HEK293T (cell line): ENCODE data around the gene DHRS4.
"Not testable (repeated sequence)": the region's sequence is repeated elsewhere in the genome, so short reads cannot be mapped to it uniquely, and the experiment has no call there.

Source experiments
- LEF1 ChIP-seq: fragments of 450-650 bp; IDR thresholded peaks from 2 replicates; pipeline ENCODE4 v1.6.1; 2017; ENCODE audit warnings: mild to moderate bottlenecking, borderline replicate concordance
- NFRKB ChIP-seq: fragments of 450-650 bp; IDR thresholded peaks from 2 replicates; pipeline ENCODE4 v1.6.1; 2016; ENCODE audit warnings: mild to moderate bottlenecking, moderate library complexity
- SP1 ChIP-seq: fragments of 450-650 bp; IDR thresholded peaks from 2 replicates; pipeline ENCODE4 v1.6.1; 2017
- ZNF384 ChIP-seq: fragments of 450-650 bp; IDR thresholded peaks from 2 replicates; pipeline ENCODE4 v1.6.1; 2016

DNA sequence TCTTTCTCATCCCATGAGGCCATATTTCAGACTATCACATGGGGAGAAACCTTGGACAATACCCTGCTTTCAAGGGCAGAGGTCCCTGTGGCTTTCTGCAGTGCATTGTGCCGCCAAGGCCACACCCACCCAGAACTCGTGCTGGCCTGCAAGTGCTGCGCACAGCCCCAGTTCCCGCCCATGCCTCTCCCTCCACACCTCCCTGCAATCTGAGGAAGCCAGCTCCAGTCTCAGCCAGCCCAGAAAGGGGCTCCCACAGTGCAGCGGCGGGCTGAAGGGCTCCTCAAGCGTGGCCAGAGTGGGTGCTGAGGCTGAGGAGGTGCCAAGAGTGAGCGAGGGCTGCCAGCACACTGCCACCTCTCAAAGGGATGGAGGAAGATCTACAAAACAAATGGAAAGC, 19.6 kb downstream of the DHRS4 start:
- not testable (repeated sequence) for TF ChIP-seq ZNF384, SP1, LEF1, NFRKB
